DLD1 (cell line): Measurements from ENCODE around the gene DNMBP.
"Not testable (repeated sequence)": the region's sequence is repeated elsewhere in the genome, so short reads cannot be mapped to it uniquely, and the experiment has no call there.

Source experiments
- in situ Hi-C: cut with HindIII; loops from 2 replicates; pipeline ENCODE4 v1.10.0; 2017; ENCODE audit warnings: low sequenced_read_pairs

Gene DNMBP

GRCh38 chr10:100020142-100020885, 10.6 kb upstream of the DNMBP start:
- in situ Hi-C loops, result no loop called here

- in situ Hi-C loops, result no loop called here
Observed at GRCh38 chr10:100019787-100020141, 10.0 kb upstream of the DNMBP start.

DNA sequence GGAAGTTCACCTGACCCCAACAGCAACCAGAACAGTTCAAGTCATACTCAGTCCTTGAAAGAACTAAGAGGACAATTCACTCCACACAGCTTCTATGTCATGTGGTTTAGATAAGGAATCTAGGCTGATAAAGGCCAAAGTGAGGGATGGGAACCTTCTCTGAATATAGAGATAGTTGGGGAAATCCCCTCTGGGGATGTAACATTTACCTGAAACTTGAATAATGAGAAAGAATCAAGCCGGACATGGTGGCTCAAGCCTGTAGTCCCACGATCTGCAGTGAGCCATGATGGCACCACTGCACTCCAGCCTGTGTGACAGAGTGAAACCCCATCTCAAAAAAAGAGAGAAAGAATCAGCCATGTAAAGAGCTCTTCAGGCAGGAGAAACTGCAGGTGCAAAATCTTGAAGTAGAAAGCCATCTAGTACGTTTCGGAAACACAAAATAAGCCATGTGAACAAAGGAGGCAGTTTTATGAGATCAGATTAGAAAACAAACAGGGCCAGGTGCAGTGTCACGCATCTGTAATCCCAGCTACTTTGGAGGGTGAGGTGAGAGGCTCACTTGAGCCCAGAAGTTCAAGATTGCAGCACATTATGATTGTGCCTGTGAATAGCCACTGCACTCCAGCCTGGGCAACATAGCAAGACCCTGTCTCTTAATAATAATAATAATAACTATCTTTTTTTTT, 4.5 kb upstream of the DNMBP start:
- in situ Hi-C loops, result no loop called here

GRCh38 chr10:100013621-100014020, 3.9 kb upstream of the DNMBP start:
- in situ Hi-C loops, result no loop called here

DNA sequence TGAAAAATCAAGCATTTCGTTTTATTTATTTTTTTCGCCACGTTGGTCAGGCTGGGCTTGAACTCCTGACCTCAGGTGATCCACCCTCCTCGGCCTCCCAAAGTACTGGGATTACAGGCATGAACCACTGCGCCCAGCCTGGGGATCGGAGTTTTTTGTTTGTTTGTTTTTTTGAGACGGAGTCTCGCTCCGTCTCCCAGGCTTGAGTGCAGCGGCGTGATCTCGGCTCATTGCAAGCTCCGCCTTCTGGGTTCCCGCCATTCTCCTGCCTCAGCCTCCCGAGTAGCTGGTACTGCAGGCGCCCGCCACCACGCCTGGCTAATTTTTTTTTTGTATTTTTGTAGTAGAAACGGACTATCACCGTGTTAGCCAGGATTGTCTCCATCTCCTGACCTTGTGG, 2.2 kb upstream of the DNMBP start:
- in situ Hi-C loops, result not testable (repeated sequence)

- in situ Hi-C loops, result no loop called here
Observed at GRCh38 chr10:100009283-100009792, 409 bp downstream of the DNMBP start.

DNA sequence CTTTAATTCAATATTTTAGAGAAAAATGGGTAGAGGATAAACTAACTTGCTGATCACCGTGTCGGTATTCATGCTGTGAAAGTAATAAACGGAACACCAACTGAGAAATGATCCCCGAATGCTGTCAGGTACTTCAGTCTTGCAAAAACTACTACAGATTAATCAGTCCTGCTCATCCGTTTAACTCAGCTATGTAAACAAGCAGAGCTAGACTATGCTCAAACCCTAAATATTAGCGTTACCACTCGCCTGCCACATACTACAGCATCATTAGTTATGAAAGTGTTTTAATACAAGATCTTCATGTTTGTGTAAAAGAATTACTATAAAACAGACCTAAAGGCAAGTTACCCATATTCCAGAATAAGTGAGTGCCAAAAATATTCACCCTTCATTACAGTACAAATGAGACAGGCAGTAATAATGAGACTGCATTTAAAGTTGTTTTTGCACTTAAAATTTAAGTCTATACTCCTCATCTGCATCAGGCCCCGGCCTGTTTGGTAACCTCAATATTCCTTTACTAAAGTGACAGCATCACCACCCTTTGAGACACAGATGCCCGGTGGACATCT, 952 bp downstream of the DNMBP start:
- in situ Hi-C loops, result no loop called here

DNA sequence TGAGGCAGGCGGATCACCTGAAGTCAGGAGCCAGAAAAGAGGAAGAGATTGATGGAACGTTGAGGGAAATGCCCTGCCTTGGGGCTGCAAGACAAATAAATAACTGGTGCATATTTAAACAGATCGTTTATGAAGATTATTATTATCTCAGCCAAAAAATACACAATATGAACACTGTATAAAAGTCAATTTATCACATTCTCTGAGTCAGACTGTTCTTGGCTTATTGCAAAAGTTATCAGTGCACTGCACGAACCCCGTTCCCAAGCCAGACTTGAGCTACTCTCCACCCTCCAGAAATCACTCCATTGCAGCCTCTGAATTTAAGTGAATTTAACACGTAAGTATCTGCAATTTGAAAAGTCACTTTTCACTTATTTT, 1.6 kb downstream of the DNMBP start:
- in situ Hi-C loops, result no loop called here

DNA sequence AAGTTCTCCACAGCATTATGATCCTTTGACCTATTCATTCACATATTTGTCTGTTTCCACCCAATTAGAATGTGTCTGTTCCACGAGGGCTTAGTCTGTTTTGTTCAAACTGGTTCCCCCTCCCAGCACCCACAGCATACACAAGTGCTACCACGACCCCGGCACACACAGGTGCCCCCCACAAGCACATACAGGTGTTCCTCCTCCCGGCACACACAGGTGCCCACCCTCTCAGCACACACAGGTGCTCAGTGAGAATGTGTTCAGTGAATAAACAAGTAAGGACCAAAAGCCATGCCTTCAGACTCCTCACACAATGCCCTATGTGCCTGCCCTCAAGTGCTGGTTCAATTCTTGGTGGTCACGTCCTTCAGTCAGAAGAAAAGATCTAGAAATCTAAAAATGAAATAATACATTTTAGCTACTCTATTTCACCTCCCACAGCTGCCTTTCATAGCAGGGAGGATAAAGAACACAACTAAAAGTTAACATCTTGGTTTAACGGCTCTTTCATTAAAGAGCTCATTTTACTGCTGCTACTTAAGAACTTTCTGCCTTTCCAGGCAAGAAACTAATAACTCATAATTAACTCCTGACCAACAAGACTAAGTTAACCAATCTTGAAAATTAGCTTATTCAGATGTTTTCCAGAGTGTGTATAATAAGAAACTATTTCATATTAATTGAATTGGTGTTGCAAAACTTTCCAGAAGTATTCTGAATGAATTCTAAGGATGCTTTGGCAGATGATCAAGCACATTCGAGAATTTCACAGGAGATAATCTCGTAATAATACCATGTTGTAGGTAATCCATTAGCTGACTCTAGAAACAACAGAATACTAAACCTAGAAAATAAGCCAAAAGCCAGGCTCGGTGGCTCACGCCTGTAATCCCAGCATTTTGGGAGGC, 2.3 kb downstream of the DNMBP start:
- in situ Hi-C loops, result no loop called here

DNA sequence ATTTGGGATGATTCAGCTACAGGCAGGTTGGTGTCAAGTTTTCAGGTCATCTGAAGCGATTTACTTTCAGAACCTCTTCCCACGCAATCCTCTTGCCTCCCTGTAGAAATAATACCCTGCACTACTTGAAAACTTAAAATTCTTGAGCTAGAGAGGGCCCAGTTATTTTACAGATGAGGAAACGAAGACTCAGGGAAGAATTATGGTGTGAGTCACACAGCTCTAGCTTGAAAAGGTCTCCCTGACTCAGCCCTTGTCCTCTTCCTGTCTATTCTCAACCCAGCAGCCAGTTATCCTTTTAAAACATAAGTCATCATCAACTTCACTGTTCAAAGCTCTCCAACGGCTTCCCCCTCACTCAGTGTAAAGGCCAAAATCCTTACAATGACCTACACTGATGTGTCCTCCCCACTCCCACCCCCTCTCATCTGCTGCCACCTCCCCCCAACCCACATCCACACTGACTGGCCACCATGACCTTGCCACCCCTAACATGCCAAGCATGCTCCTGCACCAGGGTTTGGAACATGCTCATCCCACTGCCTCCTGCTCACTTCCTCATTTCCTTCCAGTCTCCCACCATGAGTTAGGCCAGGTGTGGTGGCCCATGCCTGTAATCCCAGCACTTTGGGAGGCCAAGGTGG, 3.4 kb downstream of the DNMBP start:
- in situ Hi-C loops, result no loop called here

- in situ Hi-C loops, result no loop called here
Observed at GRCh38 chr10:100004805-100005510, 4.8 kb downstream of the DNMBP start.

DNA sequence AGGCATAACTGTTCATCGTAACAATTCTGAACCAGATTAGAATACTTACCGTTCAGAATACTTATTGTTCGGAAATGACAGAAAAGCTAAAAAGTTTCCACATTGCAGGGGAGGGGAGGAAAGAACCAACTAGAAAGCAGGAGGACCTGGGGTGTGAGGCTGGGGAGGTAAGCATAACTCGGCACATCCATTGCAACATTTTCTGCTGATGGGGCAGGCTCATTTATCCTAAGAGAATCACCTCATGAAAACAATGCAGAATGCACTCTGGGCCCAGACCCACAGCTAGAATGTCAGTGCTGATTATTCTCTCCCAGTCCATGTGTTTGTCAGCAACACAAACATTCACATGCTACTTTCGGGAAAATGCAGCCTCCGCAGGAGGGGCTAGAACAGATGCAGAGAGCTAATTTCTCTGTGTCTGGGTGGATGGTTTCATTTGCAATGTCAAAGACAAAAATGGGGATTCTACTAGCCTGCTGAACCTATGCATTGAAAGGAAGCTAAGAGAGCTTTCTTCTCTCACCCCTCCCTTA, 9.6 kb downstream of the DNMBP start:
- in situ Hi-C loops, result no loop called here

DNA sequence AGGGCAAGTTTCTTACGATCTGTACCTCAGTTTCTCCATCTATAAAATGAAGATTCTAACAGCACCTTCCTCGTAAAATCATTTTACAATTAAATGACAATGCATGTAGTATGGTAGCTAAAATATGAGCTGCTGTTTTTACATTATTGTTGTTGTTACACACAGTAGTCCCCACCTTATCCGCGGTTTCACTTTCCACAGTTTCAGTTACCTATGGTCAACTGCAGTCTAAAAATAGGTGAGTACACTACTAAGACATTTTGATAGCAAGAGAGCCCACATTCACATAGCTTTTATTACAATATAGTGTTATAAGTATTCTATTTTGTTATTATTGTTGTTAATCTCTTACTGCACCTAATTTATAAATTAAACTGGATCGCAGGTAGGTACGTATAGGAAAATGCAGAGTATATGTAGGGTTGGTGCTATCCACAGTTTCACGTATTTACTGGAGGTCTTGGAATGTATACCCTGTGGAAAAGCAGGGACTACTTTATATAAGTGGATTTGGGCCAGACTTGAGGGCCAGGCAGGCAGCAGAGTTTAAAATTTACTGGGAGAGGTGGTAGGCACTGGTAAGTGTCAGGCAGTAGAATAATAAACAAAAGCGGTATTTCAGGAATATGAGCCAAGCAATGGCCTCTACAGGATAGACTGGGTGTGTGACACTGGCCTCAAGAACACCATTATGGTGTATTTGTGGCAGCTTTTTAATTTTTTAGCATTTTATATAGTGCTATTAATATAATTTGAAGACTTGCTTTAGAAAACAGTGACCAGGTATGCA, 10.2 kb downstream of the DNMBP start:
- in situ Hi-C loops, result no loop called here

- in situ Hi-C loops, result no loop called here
Observed at GRCh38 chr10:99998889-99999288, 10.9 kb downstream of the DNMBP start.

GRCh38 chr10:99996671-99997648, 12.8 kb downstream of the DNMBP start:
- in situ Hi-C loops, result no loop called here

DNA sequence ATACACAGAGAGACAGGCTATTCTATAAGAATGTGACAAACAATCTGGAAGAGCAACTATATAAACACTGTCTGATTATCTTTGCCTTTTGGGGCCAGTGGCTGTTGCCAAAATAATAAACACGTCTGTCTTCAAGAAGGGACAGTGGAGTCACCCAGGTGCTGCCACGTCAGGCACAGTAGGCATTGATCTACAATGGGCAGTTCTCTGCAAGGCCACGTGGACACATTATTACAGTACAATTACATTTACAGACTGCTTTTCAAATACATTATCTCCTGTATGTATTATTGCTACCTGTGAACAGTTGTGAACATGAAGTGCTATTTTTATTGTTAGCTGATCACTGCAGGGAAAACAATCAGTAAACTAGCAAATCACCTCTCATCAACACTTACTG, 14.0 kb downstream of the DNMBP start:
- in situ Hi-C loops, result no loop called here

GRCh38 chr10:99995269-99995668, 14.5 kb downstream of the DNMBP start:
- in situ Hi-C loops, result no loop called here

- in situ Hi-C loops, result no loop called here
Observed at GRCh38 chr10:99994801-99995200, 14.9 kb downstream of the DNMBP start.
